ENCODE measurements around the gene PNPLA6. TPM values are rescaled to one million over a fixed set of nuclear protein-coding genes. Genes with fewer than 3 reads are reported as not detected.

The PNPLA6 gene
- total RNA-seq = 10 to 100 TPM; 74.6 to 75.2 TPM

DNA sequence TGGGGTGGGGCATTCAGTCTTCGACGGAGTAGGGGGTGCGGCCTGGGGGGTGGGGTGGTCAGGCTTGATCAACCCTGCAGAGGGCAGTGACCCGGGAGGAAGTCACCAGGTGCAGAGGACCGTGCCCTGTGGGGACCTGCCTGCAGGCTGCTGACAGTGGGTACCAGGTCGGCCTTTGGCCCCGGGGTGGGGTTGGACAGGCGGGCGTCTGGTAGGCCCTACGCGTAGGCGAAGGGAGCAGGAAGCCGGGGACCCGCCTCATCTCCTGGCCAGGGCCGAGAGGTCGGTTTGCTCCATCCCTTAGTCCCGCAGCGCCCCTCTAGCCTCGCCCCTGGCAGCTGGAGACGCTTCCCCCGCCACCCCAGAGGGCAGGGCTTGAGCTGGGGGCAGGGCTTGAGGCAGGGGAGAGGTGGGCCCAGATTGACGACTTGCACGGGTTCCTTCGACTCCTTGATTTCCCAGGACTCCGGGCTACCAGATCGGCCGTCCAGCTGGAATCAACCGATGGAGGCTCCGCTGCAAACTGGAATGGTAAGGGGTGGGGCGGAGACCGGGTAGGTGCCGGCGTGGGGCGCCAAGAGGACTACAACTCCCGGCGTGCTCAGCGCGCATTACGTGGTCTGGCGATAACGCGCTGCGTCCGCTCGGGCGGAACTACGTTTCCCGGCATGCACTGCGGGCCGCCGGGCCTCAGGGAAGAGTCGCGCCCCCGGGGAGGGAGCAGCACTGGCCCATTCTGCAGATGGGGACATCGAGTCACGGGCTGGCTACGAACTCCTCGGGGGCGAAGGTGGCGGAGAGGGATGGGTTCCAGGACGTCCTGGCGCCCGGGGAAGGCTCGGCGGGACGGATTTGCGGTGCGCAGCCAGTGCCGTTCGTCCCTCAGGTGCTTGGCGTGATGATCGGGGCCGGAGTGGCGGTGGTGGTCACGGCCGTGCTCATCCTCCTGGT is at the start of gene PNPLA6:
Gene PNPLA6 (plus strand): TSS at position 671 of the 951 bp plus-strand sequence. CDS start 72 bp downstream, at position 743.
- Histone ChIP-seq H3K9me3 (no peaks in the 10 kb centered on the region), H3K4me1 (replicated peaks) (no peaks in the 10 kb centered on the region), H3K4me3 (peak within 1 kb of the TSS; percentile 85 to 93), H3K27ac (peak within 1 kb of the TSS; percentile 86 to 91), H3K27me3 (replicated peaks; ENCODE audit: insufficient read depth) (no peaks in the 10 kb centered on the region), H3K36me3 (no peaks in the 10 kb centered on the region)
- WGBS = 1% methylated on average over 71 of the region's 76 CpGs
- TF ChIP-seq POLR2AphosphoS5 (IDR thresholded peaks at IDR 0.05) (peak; percentile 98), POLR2A (IDR thresholded peaks at IDR 0.05) (peak; percentile 64)
- TF ChIP-seq, protein P1, sequence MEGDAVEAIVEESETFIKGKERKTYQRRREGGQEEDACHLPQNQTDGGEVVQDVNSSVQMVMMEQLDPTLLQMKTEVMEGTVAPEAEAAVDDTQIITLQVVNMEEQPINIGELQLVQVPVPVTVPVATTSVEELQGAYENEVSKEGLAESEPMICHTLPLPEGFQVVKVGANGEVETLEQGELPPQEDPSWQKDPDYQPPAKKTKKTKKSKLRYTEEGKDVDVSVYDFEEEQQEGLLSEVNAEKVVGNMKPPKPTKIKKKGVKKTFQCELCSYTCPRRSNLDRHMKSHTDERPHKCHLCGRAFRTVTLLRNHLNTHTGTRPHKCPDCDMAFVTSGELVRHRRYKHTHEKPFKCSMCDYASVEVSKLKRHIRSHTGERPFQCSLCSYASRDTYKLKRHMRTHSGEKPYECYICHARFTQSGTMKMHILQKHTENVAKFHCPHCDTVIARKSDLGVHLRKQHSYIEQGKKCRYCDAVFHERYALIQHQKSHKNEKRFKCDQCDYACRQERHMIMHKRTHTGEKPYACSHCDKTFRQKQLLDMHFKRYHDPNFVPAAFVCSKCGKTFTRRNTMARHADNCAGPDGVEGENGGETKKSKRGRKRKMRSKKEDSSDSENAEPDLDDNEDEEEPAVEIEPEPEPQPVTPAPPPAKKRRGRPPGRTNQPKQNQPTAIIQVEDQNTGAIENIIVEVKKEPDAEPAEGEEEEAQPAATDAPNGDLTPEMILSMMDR (IDR thresholded peaks at IDR 0.05) = peak in 1 of 4 experiments; percentile 19
- DNase-seq (ENCODE audit: low spot score) = peak; percentile 96
- intact Hi-C loops (cut with DNase I) = loop anchor here (10.0 kb wide), 1 partner anchor 181 kb away; no protein-coding TSS in a partner anchor

GRCh38 chr19:7486923-7487322 is 48.6 kb upstream of the PNPLA6 start:
- no peak for DNase-seq (ENCODE audit: low spot score)
- H3K36me3 ChIP-seq = no peaks in the 10 kb centered on the region
- no peaks in the 10 kb centered on the region for H3K9me3 ChIP-seq
- TF ChIP-seq, protein P1 (IDR thresholded peaks at IDR 0.05) = no peak
- TF ChIP-seq POLR2AphosphoS5 (IDR thresholded peaks at IDR 0.05) (no peak), POLR2A (IDR thresholded peaks at IDR 0.05) (no peak)
- H3K4me1 ChIP-seq (replicated peaks) = no peaks in the 10 kb centered on the region
- intact Hi-C loops (cut with DNase I) = loop anchor here (5.0 kb wide), 1 partner anchor 45 kb away; no protein-coding TSS in a partner anchor
- no peak overlapping the region for H3K4me3 ChIP-seq
- no peaks in the 10 kb centered on the region for H3K27me3 ChIP-seq (replicated peaks; ENCODE audit: insufficient read depth)
- WGBS = 87% methylated on average over 2 of the region's 2 CpGs
- H3K27ac ChIP-seq = no peak overlapping the region

DNA sequence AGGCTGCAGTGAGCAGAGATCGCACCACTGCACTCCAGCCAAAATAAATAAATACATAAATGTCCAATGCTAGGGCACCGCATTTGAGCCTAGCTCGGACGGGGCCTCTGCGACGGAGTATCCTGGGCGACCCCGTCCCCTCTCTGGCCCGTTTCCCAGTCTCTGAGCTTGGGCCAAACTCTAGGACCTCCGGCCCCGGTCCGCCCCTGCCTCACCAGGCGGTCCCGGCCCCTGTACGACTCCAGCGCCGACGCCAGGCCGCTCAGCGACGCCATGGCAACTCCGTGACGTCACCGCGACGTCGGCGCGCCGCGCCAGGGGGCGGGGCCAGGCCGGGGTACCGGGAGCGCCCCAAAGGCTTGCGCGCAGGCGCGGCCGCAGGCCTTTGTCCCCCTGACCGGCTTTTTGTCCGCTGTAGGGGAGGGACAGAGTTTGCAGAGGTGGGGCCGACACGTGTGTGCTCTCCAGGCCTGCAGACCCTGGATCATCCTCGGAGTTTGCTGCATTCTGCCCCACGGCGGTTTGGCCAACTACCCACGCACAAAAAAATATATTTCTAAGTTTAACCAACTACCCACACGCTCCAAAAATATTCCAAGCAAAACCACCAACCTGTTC is 46.7 kb upstream of the PNPLA6 start, which contains the start of gene PEX11G:
Gene PEX11G (minus strand): TSS at position 300 of the 618 bp plus-strand sequence. CDS start 25 bp downstream, at position 275.
- Histone ChIP-seq H3K27me3 (replicated peaks; ENCODE audit: insufficient read depth) (no peaks in the 10 kb centered on the region), H3K36me3 (no peaks in the 10 kb centered on the region), H3K27ac (peak within 1 kb of the TSS; percentile 84), H3K4me3 (peak within 1 kb of the TSS; percentile 42 to 59), H3K4me1 (replicated peaks) (no peaks in the 10 kb centered on the region), H3K9me3 (no peaks in the 10 kb centered on the region)
- TF ChIP-seq, protein P1 (IDR thresholded peaks at IDR 0.05) = peak in 2 of 4 experiments; percentile 6 to 30
- TF ChIP-seq POLR2AphosphoS5 (IDR thresholded peaks at IDR 0.05) = peak; percentile 62
- peak; percentile 82 for TF ChIP-seq POLR2A (IDR thresholded peaks at IDR 0.05)
- WGBS = under 1% methylated on average over 36 of the region's 49 CpGs
- DNase-seq (ENCODE audit: low spot score) = peak; percentile 83
- intact Hi-C loops (cut with DNase I) = loop anchor here (2.0 to 5.0 kb wide), 2 partner anchors 26 to 43 kb away; no protein-coding TSS in a partner anchor

- no peaks in the 10 kb centered on the region for H3K9me3 ChIP-seq
- 82% methylated on average over 11 of the region's 11 CpGs for WGBS
- no peaks in the 10 kb centered on the region for H3K36me3 ChIP-seq
- no peak for DNase-seq (ENCODE audit: low spot score)
- no peak overlapping the region for H3K4me3 ChIP-seq
- no peaks in the 10 kb centered on the region for H3K27me3 ChIP-seq (replicated peaks; ENCODE audit: insufficient read depth)
- peak overlapping the region in 1 of 2 donors; percentile 84 for H3K27ac ChIP-seq
- H3K4me1 ChIP-seq (replicated peaks) = no peaks in the 10 kb centered on the region
- no peak for TF ChIP-seq POLR2AphosphoS5 (IDR thresholded peaks at IDR 0.05)
- TF ChIP-seq POLR2A (IDR thresholded peaks at IDR 0.05) = no peak
- intact Hi-C loops (cut with DNase I) = loop anchor here (2.0 to 5.0 kb wide), 2 partner anchors 25 to 43 kb away; no protein-coding TSS in a partner anchor
Measured at GRCh38 chr19:7489609-7490044, 45.9 kb upstream of the PNPLA6 start.

- no peak for DNase-seq (ENCODE audit: low spot score)
- TF ChIP-seq POLR2A (IDR thresholded peaks at IDR 0.05) = no peak
- no peak for TF ChIP-seq POLR2AphosphoS5 (IDR thresholded peaks at IDR 0.05)
- TF ChIP-seq, protein P1 (IDR thresholded peaks at IDR 0.05) = no peak
- intact Hi-C loops (cut with DNase I) = no loop called here
- Histone ChIP-seq H3K27ac (no peak overlapping the region), H3K9me3 (no peaks in the 10 kb centered on the region), H3K27me3 (replicated peaks; ENCODE audit: insufficient read depth) (no peaks in the 10 kb centered on the region), H3K4me3 (no peak overlapping the region), H3K4me1 (replicated peaks) (no peaks in the 10 kb centered on the region), H3K36me3 (no peaks in the 10 kb centered on the region)
- WGBS = 81% methylated on average over 4 of the region's 4 CpGs
Measured at GRCh38 chr19:7492142-7492541, 43.4 kb upstream of the PNPLA6 start.
